IMR-90 (cell line): ENCODE results near the gene MYT1. TPM values are rescaled to one million over a fixed set of nuclear protein-coding genes. Genes with fewer than 3 reads are reported as not detected.

Source experiments
- ATAC-seq: fragments of 200-7000 bp; cut with Tn5 transposase; 2 replicates; pipeline ENCODE4 v1.9.1; 2020; ENCODE audit warnings: low read depth, mild to moderate bottlenecking, moderate library complexity
- BruUV-seq: library from RNA; stranded (reverse); fragments of 400-500 nt; replicated peaks from 2 replicates; lab custom pipeline; 2021; lab: Mats Ljungman, UMichigan
- CTCF ChIA-PET: fragments of 300-600 bp; formaldehyde crosslinking; extraction: SDS; loops from one replicate; lab custom pipeline; 2021; ENCODE audit warnings: antibody characterized with exemption; lab: Yijun Ruan, JAX
- POLR2A ChIA-PET: fragments of 300-600 bp; sonication (Branson Sonifier 250); formaldehyde crosslinking; loops from one replicate; lab custom pipeline; 2022; ENCODE audit warnings: antibody characterized with exemption; ENCODE audit not compliant: unreplicated experiment; lab: Charles Lee
- DNase-seq: peaks from one replicate; pipeline ENCODE4 v3.0.0; 2013
- H2AFZ ChIP-seq: replicated peaks from 2 replicates; pipeline ENCODE3; 2013; ENCODE audit warnings: low read length, mild to moderate bottlenecking; ENCODE audit not compliant: poor library complexity
- H2AK5ac ChIP-seq: 2 replicates; pipeline ENCODE4 v1.6.1; 2013; ENCODE audit warnings: low read depth, low read length, inconsistent platforms
- H2AK9ac ChIP-seq: replicated peaks from 2 replicates; pipeline ENCODE3; 2013; ENCODE audit warnings: mild to moderate bottlenecking, low read depth, low read length, moderate library complexity; ENCODE audit not compliant: poor library complexity
- H2BK120ac ChIP-seq: 2 replicates; pipeline ENCODE4 v1.6.1; 2013; ENCODE audit warnings: low read depth, low read length, inconsistent platforms
- H2BK15ac ChIP-seq: 3 replicates; pipeline ENCODE4 v1.6.1; 2013; ENCODE audit warnings: low read depth, low read length, inconsistent platforms
- H2BK20ac ChIP-seq: 2 replicates; pipeline ENCODE4 v1.6.1; 2013; ENCODE audit warnings: low read depth, mild to moderate bottlenecking, inconsistent platforms, low read length, moderate library complexity
- H2BK5ac ChIP-seq: 2 replicates; pipeline ENCODE4 v1.6.1; 2013; ENCODE audit warnings: mild to moderate bottlenecking, low read depth, low read length, inconsistent platforms; ENCODE audit not compliant: poor library complexity, severe bottlenecking
- H3K14ac ChIP-seq: replicated peaks from 2 replicates; pipeline ENCODE4 v1.6.1; 2013; ENCODE audit warnings: low read depth, low read length, inconsistent platforms
- H3K18ac ChIP-seq: 2 replicates; pipeline ENCODE4 v1.6.1; 2013; ENCODE audit warnings: low read depth, low read length, control low read depth
- H3K23ac ChIP-seq: 2 replicates; pipeline ENCODE4 v1.6.1; 2013; ENCODE audit warnings: low read depth, low read length, inconsistent platforms
- H3K27ac ChIP-seq: 2 replicates; pipeline ENCODE4 v1.5.1; 2013; ENCODE audit warnings: mild to moderate bottlenecking, control low read depth, low read length; ENCODE audit not compliant: insufficient read depth
- H3K27me3 ChIP-seq: 2 replicates; pipeline ENCODE4 v1.6.1; 2013; ENCODE audit warnings: low read length; ENCODE audit not compliant: control insufficient read depth, insufficient read depth
- H3K36me3 ChIP-seq: 2 replicates; pipeline ENCODE4 v1.6.1; 2013; ENCODE audit warnings: low read length, mixed read lengths; ENCODE audit not compliant: control insufficient read depth, insufficient read depth
- H3K4ac ChIP-seq: 2 replicates; pipeline ENCODE4 v1.6.1; 2013; ENCODE audit warnings: low read depth, low read length, inconsistent platforms
- H3K4me1 ChIP-seq: 2 replicates; pipeline ENCODE4 v1.6.1; 2013; ENCODE audit warnings: low read length, mixed read lengths; ENCODE audit not compliant: control insufficient read depth, insufficient read depth
- H3K4me2 ChIP-seq: 2 replicates; pipeline ENCODE4 v1.6.1; 2013; ENCODE audit warnings: low read depth, mild to moderate bottlenecking, control low read depth, low read length, moderate library complexity
- H3K4me3 ChIP-seq: 2 replicates; pipeline ENCODE4 v1.5.1; 2013; ENCODE audit warnings: low read depth, mild to moderate bottlenecking, control low read depth, low read length, moderate library complexity; ENCODE audit not compliant: insufficient read depth
- H3K56ac ChIP-seq: 2 replicates; pipeline ENCODE4 v1.6.1; 2013; ENCODE audit warnings: low read length, inconsistent platforms; ENCODE audit not compliant: insufficient read depth; ENCODE audit errors: extremely low read depth
- H3K79me1 ChIP-seq, 2 experiments: 2 replicates each; pipeline ENCODE4 v1.6.1; 2013; ENCODE audit warnings: low read length in 2 of 2, inconsistent platforms in 1 of 2, low read depth in 1 of 2
- H3K9ac ChIP-seq: 2 replicates; pipeline ENCODE4 v1.6.1; 2013; ENCODE audit warnings: low read depth, low read length, control low read depth
- H3K9me1 ChIP-seq: 2 replicates; pipeline ENCODE4 v1.6.1; 2013; ENCODE audit warnings: low read length, inconsistent platforms; ENCODE audit not compliant: insufficient read depth
- H3K9me3 ChIP-seq: 2 replicates; pipeline ENCODE4 v1.6.1; 2013; ENCODE audit warnings: low read length; ENCODE audit not compliant: control insufficient read depth, insufficient read depth
- H4K20me1 ChIP-seq: 2 replicates; pipeline ENCODE4 v1.6.1; 2013; ENCODE audit warnings: low read length, inconsistent platforms; ENCODE audit not compliant: insufficient read depth
- H4K5ac ChIP-seq: 2 replicates; pipeline ENCODE4 v1.6.1; 2013; ENCODE audit warnings: mild to moderate bottlenecking, low read depth, low read length, control low read depth
- H4K8ac ChIP-seq, 2 experiments: 2 replicates each; pipeline ENCODE4 v1.6.1; 2013; ENCODE audit warnings: low read depth in 2 of 2, low read length in 2 of 2, control low read depth in 1 of 2, inconsistent platforms in 1 of 2
- H4K91ac ChIP-seq: 2 replicates; pipeline ENCODE4 v1.6.1; 2013; ENCODE audit warnings: low read depth, low read length, inconsistent platforms; ENCODE audit not compliant: insufficient read depth
- BHLHE40 ChIP-seq: fragments of 150-350 bp; IDR thresholded peaks from 2 replicates; pipeline ENCODE4 v1.6.1; 2016; ENCODE audit warnings: mild to moderate bottlenecking, low read depth, low read length
- CEBPB ChIP-seq: IDR thresholded peaks from 2 replicates; pipeline ENCODE4 v1.6.1; 2012; ENCODE audit warnings: low read depth, low read length, improper control_type of control experiment
- ELK1 ChIP-seq: fragments of 150-350 bp; IDR thresholded peaks from 2 replicates; pipeline ENCODE4 v1.6.1; 2016; ENCODE audit warnings: low read depth, mild to moderate bottlenecking, low read length, moderate library complexity, borderline replicate concordance
- FOS ChIP-seq: fragments of 150-350 bp; IDR thresholded peaks from 2 replicates; pipeline ENCODE4 v1.6.1; 2016; ENCODE audit warnings: low read depth, low read length
- MAFK ChIP-seq: IDR thresholded peaks from 2 replicates; pipeline ENCODE4 v1.6.1; 2012; ENCODE audit warnings: low read depth, low read length, improper control_type of control experiment
- MAZ ChIP-seq: IDR thresholded peaks from 2 replicates; pipeline ENCODE4 v1.6.1; 2012; ENCODE audit warnings: low read depth, mild to moderate bottlenecking, low read length, improper control_type of control experiment, moderate library complexity, borderline replicate concordance
- MXI1 ChIP-seq: IDR thresholded peaks from 2 replicates; pipeline ENCODE4 v1.6.1; 2012; ENCODE audit warnings: low read depth, mild to moderate bottlenecking, low read length, moderate library complexity, borderline replicate concordance
- NFE2L2 ChIP-seq: fragments of 150-350 bp; IDR thresholded peaks from 2 replicates; pipeline ENCODE4 v1.6.1; 2016; ENCODE audit warnings: low read depth, mild to moderate bottlenecking, low read length
- POLR2A ChIP-seq: IDR thresholded peaks from 2 replicates; pipeline ENCODE4 v1.6.1; 2012; ENCODE audit warnings: mild to moderate bottlenecking, low read depth, low read length
- RAD21 ChIP-seq: IDR thresholded peaks from 2 replicates; pipeline ENCODE4 v1.6.1; 2012; ENCODE audit warnings: low read length, improper control_type of control experiment
- RCOR1 ChIP-seq: IDR thresholded peaks from 2 replicates; pipeline ENCODE4 v1.6.1; 2012; ENCODE audit warnings: mild to moderate bottlenecking, low read length, improper control_type of control experiment; ENCODE audit not compliant: insufficient replicate concordance
- RFX5 ChIP-seq: IDR thresholded peaks from 2 replicates; pipeline ENCODE4 v1.8.0; 2012; ENCODE audit warnings: low read depth, mild to moderate bottlenecking, low read length, moderate library complexity
- SMC3 ChIP-seq: fragments of 150-350 bp; IDR thresholded peaks from 2 replicates; pipeline ENCODE4 v1.6.1; 2016; ENCODE audit warnings: low read depth, mild to moderate bottlenecking, antibody characterized with exemption, low read length, moderate library complexity
- WGBS, 2 experiments: methylation state at CpG; one replicate each; pipeline versions ENCODE4 v1.1.5 to v1.1.7; 2013; ENCODE audit warnings: missing lambda C conversion rate in 2 of 2; ENCODE audit not compliant: insufficient read length in 1 of 2; ENCODE audit errors: extremely low coverage in 2 of 2; 5-methylcytosine and 5-hydroxymethylcytosine counted together
- dilution Hi-C: fragments of 300-500 bp; cut with HindIII; formaldehyde crosslinking; loops from one replicate; pipeline ENCODE4 v1.14.3; 2018; ENCODE audit warnings: low sequenced_read_pairs; ENCODE audit not compliant: unreplicated experiment
- in situ Hi-C: fragments of 300-500 bp; cut with MboI; formaldehyde crosslinking; loops from 3 replicates; pipeline ENCODE4 v1.14.3; 2019; ENCODE audit warnings: low sequenced_read_pairs, inconsistent platforms, mixed read lengths
- intact Hi-C: fragments of 100-400 bp; cut with micrococcal nuclease; formaldehyde crosslinking; loops from 2 replicates; pipeline ENCODE4 v1.10.0; 2022
- polyA plus RNA-seq, 3 experiments: library from polyadenylated mRNA; depleted of rRNA; stranded (reverse); fragments of >200 nt; gene quantifications; 2 replicates each; pipeline ENCODE4 v1.2.3, GENCODE V29; 2012; ENCODE audit warnings: low replicate concordance in 1 of 3
- total RNA-seq: library from RNA; depleted of rRNA; stranded (reverse); fragments of >200 nt; gene quantifications from 2 replicates; pipeline ENCODE4 v1.2.3, GENCODE V29; 2012
- TF ChIP-seq, protein P1 (sequence below): fragments of 150-350 bp; IDR thresholded peaks from 2 replicates; pipeline ENCODE4 v1.6.1; 2017; ENCODE audit warnings: mild to moderate bottlenecking, antibody characterized with exemption, low read length, low read depth

The MYT1 gene
- total and polyA plus RNA-seq, 2 of the 4 experiments (the other 2 are of a cell fraction): not detected

DNA sequence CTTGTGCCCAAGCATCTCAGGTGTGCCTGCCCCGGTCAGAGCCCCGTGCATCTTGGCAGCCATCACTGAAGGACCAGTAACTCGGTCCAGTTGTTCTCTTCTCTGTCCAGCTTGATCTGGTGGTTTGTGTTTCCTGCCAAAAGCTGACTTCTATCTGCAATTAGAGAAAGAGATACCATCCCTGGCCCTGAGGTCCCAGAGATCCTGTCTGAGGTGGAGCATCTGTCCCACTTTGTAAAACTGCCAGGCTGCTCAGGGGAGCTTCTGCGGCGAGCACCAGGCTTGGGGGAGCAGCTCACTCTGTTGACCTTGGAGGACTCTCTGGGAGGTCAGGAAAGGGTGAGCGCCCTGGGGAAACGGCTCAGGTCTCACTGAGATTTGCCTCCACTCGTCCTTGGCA, 35.1 kb downstream of the MYT1 start:
- Histone ChIP-seq H3K4me2 (no peak overlapping the region), H2AFZ (no peak overlapping the region), H4K5ac (no peak overlapping the region), H3K79me1 (no peaks in the 10 kb centered on the region), H3K27me3 (peaks cover 23% of the 10 kb centered on the region), H3K36me3 (no peaks in the 10 kb centered on the region), H3K4me1 (no peaks in the 10 kb centered on the region), H3K9ac (no peak overlapping the region), H2AK5ac (no peak overlapping the region), H4K91ac (no peak overlapping the region), H2BK15ac (no peak overlapping the region), H3K4me3 (no peak overlapping the region), H2BK120ac (no peak overlapping the region), H4K20me1 (no peaks in the 10 kb centered on the region), H3K9me1 (no peaks in the 10 kb centered on the region), H2BK5ac (no peak overlapping the region), H3K56ac (no peak overlapping the region), H3K14ac (no peak overlapping the region), H2AK9ac (no peak overlapping the region), H3K27ac (no peak overlapping the region), H3K4ac (no peak overlapping the region), H2BK20ac (no peak overlapping the region), H3K23ac (no peak overlapping the region), H4K8ac (no peak overlapping the region), H3K9me3 (peaks cover 6% of the 10 kb centered on the region; the same call in 1 of the 2 replicates), H3K18ac (no peak overlapping the region)
- no peak for TF ChIP-seq MAFK
- no peak for TF ChIP-seq ELK1
- TF ChIP-seq RFX5: no peak
- no peak for TF ChIP-seq MAZ
- TF ChIP-seq BHLHE40: no peak
- no peak for TF ChIP-seq RAD21
- no peak for TF ChIP-seq FOS
- no peak for TF ChIP-seq MXI1
- TF ChIP-seq POLR2A: no peak
- no peak for TF ChIP-seq RCOR1
- no peak for TF ChIP-seq CEBPB
- TF ChIP-seq, protein P1, sequence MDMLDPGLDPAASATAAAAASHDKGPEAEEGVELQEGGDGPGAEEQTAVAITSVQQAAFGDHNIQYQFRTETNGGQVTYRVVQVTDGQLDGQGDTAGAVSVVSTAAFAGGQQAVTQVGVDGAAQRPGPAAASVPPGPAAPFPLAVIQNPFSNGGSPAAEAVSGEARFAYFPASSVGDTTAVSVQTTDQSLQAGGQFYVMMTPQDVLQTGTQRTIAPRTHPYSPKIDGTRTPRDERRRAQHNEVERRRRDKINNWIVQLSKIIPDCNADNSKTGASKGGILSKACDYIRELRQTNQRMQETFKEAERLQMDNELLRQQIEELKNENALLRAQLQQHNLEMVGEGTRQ: no peak
- no peak for TF ChIP-seq NFE2L2
- TF ChIP-seq SMC3: no peak
- in situ Hi-C loops: no loop called here
- 62% methylated on average over 5 of the region's 8 CpGs; no CpG with 5 or more reads in 1 of the 2 experiments for WGBS, 2 experiments
- DNase-seq (no peak), ATAC-seq (no peak)
- dilution Hi-C loops: no loop called here
- intact Hi-C loops: no loop called here
- POLR2A ChIA-PET: no interaction called here
- CTCF ChIA-PET: no interaction called here
- BruUV-seq: no TSS peak
